NCI-H2196 treated with DMSO at 0.1 percent for 48 hours (cell line): Measurements from ENCODE around the gene CHRM3.
"Not testable (repeated sequence)": the region's sequence is repeated elsewhere in the genome, so short reads cannot be mapped to it uniquely, and the experiment has no call there.

ENCODE experiments used
- DNase-seq: peaks from one replicate; lab custom pipeline; 2025; ENCODE audit not compliant: unreplicated experiment; lab: John Stamatoyannopoulos, UW

Gene CHRM3

DNA sequence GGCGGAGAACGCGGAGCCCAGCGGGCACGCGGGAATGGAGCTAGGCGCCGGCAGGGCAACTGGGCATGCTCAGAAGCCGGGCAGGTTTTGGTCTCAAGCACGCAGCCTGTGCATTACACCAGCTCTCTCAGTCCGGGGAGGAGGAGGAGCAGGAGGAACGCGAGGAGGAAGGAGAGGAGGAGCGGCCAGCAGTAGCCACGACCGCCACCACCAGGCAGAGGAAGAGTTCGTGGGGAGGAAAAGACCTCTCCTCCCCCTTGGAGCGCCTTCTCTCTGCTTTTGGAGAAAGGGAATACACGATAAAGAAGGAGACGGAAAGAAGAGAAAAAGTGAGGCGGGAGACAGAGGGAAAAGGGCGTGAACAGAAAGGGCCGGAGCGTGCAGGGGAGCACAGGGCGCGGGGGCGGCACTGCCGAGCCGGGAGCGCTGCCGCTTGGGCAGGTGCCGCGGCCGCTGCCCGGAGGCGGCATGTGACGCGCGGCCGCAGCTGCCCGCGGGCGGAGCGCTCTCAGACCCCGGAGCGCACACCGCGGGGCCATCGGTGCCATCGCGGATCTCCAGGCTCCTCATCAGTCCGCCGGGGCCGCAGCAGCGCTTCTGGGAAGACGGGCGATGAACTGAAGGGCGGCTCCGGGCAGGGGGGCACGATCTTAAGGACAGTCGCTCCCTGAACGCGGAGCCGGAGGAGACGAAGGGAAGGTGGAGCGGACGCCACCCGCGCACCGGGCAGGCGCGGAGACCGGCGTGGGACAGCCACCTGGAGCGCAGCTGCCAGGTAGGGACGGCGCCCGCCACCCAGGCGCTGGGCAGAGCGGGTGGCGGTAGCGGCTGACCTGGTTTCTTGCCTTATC lies at the start of gene CHRM3:
Gene CHRM3, plus strand, starts transcription at position 116 of the 851 bp plus-strand sequence. CDS start 520,884 bp downstream, outside the sequence.
- no peak for DNase-seq

DNA sequence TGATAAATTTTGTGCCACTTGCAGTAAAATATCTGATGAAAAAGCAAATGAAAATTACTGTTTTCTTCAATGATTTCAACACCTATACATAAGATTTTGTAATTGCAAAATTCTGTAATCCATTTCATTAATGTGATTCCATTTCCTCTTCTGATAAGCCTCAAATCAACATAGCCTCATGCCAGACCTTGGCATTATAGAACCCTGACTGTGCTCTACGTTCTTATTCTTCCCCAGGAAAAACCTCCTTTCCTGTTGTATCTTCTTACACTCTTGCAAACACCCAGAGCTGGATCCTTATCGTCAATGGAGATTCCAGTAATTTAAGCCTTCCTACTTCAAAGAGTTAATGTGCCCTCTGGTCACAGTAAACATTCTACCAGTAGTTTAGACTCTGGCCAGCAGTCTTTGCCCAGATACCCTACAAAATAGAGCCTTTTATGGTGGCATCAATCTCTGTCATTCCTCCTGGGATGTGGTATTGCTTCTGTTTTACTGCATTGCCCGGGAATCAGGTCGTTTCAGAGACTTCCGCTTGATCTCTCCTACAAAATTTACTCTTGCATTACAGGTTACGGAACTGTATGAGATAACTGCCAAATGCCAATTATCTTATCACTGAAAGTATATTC lies 48.5 kb upstream of the CHRM3 start:
- DNase-seq, result no peak

DNA sequence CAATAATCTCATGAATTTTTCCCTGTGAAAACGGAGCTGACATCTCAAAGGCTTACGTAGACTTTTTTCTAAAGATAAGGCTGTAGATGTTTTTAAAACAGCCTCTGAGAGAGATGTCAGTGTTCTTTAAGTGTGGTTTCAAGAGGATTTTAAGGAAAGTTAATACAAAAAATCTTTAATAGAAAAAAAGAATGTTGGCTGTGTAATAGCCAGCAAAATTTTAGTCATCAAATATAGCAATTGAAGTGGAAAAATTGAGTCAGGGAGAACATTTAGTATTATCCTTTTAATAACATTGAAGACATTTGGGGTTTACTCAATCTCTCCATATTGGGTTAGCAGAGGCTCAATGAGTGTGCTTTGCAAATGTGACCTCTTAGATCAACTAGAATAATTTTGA lies 38.6 kb upstream of the CHRM3 start:
- DNase-seq, result no peak

DNA sequence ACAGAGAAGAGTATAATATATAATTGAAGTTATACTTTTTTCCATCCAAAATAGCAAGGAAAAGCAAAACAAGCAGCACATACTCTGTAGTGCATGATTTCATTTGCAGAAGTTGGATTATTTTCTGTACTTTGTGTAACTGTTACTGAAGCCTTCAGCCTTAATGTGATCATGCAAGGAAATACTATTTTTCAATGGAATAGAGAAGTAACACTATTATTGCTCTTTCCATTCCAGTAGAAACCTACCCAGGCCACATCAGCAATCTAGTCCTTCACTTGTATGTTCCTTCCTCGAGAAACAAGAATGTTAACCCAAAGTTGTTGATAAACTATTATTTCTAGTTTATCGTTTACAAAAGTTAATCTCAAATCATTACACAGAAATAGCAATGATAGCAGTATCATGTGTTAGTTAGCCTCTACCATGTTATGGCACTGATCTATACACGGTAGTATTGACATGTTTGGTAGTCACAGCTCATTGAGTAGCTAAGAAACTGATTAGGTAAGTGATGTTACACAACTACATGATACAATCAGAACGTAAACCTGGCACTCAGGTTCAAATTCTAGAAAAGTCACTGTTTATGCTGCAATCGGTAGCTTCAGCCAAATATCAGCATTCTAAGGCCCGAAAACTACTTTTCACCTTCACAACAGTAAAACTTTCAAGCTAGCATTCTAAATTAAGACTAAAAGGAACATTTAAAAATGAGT lies 37.6 kb upstream of the CHRM3 start:
- no peak for DNase-seq

DNA sequence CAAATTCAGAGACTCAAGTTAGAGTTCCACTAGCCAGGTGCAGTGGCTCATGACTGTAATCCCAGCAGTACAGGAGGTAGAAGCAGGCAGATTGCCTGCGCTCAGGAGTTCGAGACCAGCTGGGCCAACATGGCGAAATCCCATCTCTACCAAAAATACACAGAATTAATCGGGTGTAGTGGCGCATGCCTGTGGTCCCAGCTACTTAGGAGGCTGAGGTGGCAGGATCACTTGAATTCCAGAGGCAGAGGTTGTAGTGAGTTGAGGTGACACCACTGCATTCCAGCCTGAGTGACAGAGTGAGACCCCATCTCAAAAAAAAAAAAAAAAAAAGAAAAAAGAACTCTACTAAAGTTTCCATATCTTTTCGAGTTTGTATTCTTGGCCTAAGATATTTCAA lies 36.7 kb upstream of the CHRM3 start:
- no peak for DNase-seq

DNA sequence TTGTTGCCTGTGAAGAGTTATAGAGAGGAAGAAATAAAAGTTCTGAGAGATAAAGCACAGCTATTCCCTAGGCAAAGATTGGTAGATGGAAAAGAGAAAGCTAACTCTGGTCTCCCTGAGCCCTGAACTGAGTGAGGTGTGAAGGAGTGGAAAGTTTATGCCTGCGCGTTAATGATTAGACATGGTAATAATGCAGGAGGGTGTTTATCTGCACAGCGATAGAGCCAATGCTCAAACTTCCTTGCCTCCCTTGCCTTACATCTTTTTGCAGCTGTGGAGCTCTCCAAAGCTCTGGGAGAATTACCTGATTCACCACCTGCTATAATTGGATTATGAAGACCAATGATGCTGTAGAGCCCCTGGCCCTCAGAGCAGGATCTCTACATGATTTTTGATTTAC lies 32.8 kb upstream of the CHRM3 start:
- no peak for DNase-seq

DNA sequence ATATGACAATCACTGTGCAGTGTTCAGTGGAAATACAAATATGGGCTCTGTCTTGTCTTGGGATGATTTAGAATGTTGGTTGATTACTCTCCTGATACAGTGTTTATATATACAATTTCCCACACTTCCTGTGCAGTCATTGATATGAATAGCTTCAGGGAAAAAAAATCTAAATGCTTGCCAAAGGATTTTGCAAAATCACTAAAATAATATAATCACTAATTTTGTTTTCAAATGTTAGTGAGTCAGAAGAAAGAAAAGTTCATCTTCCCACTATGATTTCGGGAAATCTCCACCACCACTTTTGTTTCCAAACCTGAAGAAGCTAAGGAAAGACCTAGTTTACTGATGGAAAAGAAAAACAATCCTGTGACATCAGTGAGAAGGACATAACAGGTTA lies 32.1 kb upstream of the CHRM3 start:
- DNase-seq, result no peak

DNA sequence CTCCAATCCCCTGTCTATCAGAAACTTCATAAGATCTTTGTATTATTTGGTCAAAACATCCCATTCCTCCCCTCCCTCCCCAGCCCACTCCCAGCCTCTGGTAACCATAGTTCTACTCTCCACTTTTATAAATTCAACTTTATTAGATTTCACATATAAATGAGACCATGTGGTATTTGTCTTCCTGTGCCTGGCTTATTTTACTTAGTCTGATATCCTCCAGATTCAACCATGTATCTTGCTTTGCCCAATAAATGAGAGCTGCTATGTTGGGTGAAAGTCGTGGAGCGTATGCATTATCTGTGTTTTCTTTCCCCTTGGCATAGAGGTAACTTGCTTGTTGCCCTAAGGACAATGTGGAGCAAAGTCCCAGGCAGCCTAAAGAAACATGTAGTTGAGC lies 28.5 kb upstream of the CHRM3 start:
- DNase-seq, result no peak

DNA sequence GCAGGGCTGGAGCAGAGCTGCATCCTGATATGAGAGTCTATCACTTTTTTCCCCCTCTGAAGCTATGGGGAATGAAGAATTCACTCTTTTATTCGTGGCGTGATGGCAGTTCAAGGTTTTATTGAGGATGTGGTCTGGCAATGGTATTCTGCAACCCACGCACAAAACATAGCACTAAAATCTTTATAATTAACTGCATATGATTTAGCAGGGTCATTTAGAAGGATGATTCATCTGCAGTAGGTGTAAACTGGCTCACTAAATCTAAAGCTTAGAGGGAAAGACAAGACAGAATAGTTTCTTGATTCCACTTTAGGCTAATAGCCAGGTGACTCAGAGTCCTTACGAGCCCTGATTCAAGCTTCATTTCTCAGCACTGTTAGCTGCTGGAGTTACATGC lies 25.0 kb upstream of the CHRM3 start:
- no peak for DNase-seq

DNA sequence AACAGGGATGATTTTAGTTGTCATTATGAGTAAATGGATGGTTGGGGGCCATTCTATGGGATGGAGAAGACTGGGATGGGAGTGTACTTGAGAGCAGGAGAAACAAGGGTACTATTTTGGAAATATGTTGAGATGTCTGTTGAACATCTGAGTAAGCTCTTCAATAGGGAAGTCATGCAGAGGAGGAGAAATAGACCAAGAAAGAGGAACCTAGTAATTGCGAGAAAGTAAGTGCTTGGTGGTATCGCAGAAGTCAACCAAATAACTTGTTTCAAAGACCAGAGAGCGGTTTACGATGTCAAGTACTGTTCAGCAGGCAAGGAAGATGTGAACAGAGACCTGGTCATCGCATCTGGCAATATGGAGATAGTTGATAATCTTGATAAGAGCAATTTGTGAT lies 22.4 kb upstream of the CHRM3 start:
- DNase-seq, result no peak

DNA sequence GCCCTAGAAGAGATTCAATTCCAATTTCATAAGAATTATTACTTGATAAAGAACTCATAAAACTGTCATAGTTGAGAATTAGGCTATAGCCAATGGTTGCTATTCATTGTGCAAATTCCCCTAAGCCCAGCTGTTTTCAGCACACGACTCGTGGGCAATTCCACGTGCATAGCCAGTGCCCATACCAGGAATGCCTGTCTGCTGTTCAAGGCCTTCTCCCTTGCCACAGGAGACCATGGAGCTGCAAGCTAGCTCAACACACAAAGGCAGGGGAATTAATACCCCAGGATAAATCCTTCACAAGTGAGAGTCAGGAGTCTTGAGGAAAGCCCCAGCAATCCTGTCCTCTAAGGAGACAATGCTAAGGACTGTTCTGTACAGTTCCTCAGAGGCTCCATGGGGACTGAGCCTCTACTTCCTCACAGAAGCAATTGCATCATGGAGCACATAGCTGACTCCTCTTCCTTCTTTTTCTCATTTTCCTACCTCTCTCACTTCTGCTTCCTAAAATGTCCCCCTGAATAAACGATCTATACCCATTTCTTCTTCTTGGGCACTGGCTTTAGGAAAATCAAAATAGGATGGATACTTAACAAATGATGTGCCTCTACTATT lies 19.1 kb upstream of the CHRM3 start:
- DNase-seq, result no peak

DNA sequence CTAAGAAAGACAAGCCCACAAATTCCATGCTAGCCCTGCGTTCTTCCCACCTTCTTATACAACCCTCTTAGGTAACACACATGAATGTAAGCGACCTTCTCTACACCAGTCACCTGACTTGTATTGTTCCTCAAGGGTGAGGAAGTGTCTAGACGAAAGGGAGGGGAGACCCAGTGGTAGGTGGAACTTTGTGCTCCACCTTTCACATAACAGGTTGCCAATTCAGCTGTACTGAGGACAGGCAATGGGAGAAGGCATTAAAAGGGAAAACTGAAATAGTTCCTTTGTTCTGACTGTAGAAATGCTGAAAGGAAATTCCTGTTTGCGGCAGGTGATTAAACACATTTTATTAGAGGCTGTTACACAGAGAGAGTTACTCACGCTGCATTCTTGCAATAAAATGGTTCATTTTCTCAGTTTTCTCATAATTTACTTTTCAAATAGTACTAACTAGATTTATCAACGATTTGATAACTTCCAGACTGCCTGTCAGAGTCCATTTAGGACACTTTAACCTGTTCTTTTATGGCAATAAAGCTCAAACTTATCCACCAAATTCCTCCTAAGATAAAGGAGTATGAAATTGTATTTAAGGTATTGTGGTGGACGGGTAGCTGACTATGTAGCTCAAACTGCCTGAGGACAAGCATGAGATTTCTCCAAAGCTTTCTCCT lies 17.8 kb upstream of the CHRM3 start:
- DNase-seq, result no peak

DNA sequence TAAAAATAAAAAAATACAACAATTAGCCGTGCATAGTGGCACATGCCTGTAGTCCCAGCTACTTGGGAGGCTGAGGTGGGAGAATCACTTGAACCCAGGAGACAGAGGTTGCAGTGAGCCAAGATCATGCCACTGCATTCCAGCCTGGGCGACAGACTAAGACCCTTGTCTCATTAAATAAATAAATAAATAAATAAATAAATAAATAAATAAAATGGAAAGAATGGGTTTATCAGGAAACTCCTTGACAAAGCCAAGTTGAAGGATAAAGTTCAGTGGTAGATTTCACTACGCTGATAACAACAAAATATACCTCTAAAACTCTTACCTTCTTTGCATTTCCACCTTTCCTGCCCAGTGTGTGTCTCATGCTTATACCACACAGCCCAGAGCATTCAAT lies 15.5 kb upstream of the CHRM3 start:
- DNase-seq, result not testable (repeated sequence)

DNA sequence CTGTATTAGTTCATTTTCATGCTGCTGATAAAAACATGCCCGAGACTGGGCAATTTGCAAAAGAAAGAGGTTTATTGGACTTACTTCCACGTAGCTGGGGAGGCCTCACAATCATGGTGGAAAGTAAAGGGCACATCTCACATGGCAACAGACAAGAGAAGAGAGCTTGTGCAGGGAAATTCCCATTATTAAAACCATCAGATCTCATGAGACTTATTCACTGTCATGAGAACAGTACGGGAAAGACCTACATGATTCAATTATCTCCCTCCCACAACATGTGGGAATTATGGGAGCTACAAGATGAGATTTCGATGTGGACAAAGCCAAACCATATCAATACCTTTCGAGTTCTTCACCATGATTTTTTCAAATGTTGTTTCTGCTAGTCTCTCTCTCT lies 3.7 kb upstream of the CHRM3 start:
- DNase-seq, result no peak

DNA sequence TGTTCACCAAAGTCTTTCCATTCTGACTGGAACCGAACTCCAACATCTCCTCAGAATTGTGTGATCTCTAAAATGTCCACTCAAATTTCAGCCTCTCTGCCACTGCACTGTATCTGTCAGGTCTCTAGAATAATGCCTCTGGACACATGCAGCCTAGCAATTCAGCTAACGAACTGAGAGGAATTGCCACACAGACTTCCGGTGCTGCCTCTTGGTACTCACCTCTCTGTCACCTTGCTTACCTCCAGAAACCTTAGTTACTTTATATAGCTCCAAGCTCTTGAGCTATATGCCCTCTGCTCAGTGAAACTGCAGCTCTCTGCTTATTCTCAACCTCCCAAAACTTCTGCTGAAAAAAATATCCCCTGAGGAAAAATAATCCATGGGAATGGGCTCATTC lies 2.7 kb upstream of the CHRM3 start:
- DNase-seq, result no peak

DNA sequence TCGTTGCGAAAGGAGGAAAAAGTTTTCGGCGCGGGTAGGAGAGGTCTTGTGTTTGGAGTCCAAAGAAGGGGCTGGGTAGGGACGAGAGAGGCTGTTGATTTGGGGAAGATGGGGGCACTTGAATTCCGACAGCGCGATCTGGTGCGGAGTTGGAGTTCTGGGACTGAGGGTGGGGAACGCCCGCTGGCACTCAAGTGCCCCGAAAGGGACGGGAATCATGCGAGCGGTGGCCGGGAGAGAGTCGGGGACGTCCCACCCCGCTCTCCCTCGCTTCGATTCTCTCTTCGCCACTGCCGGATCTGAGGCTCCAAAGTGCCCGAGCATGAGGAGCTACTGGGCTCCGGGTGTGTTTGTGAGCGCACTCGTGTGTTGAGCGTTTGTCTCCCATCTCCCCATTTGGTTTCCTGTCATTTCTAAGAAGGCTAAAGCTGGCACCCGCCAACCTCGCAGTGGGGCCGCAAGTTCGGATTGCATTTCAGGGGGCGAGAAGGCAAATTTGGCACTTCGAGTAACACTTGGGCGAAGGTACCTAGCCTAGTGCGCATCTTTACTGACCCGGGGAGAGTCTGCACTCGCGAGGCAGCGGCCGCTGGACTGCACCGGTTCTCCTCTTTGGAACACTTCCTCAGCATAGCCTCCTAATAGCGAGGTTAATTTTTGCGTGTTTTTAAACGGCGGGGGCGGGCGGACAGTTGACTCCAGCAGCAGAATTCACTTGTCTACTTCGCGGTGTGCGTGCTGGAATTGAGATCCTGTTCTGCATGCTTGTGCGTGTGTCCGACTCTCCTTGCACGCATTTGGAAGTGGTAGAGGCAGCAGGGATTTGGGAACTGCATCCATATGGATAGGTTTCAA lies 1.2 kb downstream of the CHRM3 start:
- no peak for DNase-seq

DNA sequence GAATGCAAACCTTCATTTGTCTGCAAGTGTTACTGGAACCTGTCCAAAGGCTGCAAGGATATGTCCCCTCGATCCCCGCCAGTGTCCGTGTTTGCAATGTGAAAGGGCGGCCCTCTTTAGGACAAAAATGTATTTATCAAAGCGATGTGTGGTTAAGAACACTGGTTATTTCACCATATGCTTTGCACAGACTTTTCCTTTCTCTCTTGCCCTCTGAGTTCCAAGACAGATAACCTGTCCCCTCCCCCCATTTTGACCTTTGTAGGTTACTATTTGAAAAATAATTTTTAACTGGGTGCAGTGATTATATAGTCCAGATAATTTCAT lies 1.8 kb downstream of the CHRM3 start:
- no peak for DNase-seq

DNA sequence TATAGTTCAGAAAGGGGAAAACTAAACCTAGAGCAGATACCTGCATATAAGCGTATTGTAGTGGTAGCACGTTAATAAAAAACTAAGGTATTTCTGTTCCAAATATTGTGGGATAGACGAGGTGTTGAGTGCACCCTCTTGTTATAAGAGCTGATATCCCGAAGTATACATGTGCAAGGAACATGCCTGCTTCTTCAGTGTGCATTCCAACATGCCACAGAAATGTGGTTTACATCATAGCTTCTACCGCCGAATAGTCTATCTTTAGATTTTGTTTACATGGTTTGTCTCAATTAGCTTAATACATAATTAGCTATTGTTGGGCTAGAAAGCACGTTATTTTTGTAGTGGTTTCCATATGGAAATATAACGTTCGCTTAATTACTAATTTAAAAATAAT lies 2.2 kb downstream of the CHRM3 start:
- DNase-seq, result no peak

DNA sequence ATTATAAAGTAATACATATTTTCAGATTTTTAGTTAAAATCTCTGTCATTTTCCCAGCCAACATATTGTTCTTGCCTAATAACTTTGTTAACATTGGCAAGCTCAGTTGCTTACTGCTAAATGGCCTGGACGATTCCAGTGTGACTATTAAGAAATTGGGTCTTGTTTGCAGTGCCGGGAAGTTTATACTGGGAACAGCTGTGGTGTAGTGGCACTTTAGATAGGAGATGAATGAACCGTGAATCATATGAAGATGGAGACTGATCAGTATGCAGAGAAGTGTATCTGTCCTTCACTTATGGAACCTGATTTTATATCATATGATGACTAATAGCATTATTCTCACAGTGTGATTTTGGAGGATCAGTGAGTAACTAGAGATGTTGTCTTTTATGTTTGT lies 3.3 kb downstream of the CHRM3 start:
- no peak for DNase-seq

DNA sequence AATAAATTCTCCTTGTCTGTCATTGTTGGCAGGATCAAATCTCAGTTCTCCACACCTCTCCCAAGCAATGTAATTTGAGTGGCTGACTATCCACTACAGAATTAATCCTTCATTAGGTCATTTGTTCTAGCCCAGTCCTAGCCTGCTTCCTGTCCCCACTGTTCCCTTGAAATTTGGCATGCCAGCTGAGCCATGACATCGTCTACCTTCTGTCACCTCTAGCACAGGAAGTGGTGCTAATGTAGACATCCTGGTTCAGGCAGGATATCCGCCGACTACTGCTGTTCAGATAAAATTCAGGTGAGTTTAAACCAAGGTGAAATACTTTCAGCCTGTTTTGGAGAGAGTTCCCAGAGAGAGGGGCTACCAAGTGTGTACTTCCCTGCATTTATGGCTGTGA lies 5.9 kb downstream of the CHRM3 start:
- DNase-seq, result no peak
